ENCODE measurements around the gene IGFLR1.

The IGFLR1 gene, protein sequence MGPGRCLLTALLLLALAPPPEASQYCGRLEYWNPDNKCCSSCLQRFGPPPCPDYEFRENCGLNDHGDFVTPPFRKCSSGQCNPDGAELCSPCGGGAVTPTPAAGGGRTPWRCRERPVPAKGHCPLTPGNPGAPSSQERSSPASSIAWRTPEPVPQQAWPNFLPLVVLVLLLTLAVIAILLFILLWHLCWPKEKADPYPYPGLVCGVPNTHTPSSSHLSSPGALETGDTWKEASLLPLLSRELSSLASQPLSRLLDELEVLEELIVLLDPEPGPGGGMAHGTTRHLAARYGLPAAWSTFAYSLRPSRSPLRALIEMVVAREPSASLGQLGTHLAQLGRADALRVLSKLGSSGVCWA

DNA sequence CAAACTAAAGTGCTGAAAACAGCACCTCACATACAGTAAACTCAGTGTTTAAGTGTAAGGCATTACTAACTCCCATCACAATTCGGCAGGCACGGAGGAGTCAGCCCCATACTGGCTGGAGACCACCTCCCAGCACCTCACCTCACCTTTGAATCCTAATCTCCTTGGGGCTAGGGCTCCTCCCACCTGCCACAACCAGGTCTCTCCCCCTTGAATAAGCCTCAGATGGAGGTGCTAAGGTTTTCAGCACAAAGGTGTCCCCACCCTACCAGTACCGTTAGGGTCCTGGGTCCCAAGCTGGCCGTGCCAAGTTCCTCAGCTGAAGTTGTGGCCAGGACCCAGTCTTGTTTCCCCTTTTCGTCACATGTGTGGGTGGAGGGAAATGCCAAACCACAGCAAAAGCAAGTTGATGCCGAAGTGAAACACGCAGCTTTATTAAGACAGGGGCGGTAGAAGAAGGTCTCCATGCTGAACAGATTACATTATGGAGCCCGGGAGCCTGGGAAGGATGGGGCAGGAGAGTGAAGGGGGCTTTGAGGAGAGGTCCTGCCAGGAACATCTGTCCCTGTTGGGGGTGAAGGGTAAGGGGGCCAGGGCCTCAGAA, at the start of gene IGFLR1:
IGFLR1 (minus strand) TSS at position 332 of the 604 bp plus-strand sequence. CDS start 1,272 bp downstream, outside the sequence.
- no peak for DNase-seq (ENCODE audit: low read depth)

DNA sequence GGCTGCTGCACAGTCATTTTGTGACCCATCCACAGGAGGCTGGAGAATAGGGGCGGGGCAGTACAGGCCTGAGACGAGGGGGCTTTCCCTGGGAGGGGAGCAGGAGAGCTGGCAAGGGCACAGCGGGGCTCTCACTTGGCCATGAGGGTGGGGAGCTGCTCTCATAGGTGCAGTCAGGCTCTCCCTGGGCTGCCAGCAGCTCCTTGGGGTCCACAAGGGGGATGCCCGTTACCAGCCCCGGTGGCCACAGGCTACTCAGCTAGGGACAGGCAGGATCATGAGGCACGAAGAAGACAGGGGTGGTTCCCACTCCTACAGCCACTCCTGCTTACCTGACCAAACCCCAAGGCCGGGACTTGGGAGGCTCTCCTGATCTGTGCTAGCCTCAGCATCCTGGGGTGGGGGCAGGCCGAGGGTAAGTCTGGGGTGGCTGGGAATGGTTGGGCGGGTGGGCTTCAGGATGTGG, 49.6 kb upstream of the IGFLR1 start:
- DNase-seq (ENCODE audit: low read depth) = no peak

DNA sequence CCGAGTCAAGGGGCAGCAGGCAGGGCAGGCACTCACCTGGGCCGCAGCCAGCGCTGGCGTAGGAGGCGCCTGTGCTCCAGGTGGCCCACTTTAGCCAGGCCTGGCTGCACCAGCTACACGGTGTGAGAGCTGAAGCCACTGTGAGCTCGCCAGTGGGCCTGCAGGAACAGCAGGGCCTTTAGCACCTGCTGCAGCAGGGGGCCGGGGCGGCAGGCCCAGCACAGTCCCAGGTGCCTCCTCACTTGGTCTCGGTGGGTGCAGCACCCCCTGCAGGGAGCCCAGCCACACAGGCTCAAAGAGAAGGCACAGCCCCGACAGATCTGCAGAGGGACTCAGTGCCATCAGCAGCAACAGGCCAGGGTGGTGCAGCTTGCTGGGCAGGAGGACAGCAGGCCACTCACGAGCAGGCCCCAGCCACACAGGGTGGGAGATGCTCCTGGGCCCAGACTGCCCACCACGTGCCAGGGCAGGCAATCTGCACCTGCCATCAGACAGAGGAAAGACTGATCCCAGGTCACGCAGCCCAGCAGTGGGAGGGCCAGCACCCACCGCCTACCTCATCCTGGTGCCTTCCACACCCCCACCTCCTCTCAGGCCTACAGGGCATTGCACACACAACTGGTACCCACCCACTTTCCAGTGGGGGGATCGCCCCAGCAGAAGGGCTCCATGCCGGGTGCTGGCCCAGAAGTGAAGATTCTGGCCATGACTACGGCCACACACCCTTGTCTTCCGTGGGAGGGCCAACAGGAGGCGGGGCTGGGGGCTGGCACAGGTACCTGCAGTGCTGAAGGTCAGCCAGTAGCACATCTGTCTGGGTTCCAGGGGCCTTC, 48.9 kb upstream of the IGFLR1 start:
- no peak for DNase-seq (ENCODE audit: low read depth)

DNA sequence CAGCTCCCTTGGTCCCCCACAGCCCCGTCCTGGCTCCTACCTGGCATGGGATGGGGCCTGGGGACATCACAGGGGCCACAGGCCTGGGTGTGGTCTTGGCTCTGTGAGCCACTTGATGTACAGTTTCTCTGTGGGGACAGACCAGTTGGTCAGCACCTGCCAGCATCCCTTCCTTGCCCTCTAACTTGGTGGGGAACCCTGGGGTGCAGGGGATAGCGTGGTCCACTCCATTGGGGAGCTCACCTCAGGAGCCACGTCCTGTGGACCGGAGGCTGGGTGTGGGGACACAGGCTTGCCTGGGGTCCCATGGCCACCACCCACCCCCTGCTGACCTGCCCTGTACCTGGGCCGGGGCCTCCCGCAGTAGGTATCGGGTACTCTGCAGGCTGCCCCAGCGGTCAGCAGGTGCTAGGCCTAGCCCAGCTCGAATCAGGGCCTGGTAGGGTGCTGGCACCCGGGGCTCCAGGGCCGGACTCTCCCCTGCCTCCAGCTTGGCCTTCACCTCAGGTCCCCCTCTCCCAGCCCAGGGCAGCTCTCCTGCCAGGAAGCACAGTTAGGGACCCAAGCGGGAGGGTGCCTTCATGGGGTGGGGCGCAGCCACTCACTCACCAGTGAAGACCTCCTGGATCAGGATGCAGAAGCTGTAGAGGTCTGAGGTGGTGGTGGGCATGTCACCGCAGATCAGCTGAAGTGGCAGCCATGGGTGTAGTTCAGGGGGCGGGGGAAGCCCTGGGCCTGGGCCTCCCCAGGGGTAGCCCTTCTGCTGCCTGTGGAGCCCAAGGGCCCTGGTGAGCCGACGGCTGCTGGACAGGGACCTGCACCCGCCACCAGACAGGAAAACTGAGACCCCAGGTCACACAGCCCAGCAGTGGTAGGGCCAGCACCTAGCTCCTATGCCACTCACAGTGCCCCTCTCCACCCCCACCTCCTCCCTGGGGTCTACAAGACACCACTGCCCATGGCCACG, 48.0 kb upstream of the IGFLR1 start:
- DNase-seq (ENCODE audit: low read depth) = no peak

DNA sequence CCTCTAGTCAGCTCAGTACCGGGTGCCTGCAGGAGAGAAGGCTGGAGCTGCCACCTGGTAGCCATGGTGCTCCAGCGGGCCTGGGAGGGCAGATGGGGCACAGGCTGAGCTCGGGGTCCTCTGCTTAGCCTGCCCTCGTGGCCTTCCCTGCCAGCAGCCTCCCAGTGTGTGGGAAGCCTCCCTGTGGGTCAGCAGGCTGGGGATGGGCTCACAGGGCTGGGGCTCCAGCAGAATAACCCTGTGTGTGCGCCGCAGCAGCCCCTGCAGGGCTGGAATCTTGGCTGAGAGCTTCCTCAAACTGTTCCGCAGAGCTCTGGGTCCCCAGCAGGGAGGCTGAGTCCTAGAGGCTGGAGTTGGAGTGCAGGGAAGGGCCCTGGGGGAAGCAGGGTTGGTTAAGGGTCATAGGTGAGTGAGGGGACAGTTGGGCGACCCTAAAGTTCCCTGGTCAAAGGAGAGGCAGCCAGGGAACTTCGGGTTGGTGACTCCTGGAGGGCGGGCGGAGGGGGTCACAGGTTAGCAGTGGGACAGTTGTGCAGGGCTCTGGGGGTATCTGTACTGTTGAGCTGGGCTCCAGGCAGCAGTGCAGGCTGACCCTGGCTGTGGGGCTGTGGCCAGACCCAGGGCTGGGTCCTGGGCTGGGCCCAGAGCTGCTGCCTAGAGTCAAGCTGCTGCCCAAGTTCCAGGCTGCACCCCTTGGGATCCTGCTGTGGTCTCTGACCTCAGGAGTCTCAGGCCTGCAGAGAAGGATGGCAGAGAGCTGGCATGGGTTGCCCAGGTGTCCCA, 47.1 kb upstream of the IGFLR1 start:
- DNase-seq (ENCODE audit: low read depth) = no peak

DNA sequence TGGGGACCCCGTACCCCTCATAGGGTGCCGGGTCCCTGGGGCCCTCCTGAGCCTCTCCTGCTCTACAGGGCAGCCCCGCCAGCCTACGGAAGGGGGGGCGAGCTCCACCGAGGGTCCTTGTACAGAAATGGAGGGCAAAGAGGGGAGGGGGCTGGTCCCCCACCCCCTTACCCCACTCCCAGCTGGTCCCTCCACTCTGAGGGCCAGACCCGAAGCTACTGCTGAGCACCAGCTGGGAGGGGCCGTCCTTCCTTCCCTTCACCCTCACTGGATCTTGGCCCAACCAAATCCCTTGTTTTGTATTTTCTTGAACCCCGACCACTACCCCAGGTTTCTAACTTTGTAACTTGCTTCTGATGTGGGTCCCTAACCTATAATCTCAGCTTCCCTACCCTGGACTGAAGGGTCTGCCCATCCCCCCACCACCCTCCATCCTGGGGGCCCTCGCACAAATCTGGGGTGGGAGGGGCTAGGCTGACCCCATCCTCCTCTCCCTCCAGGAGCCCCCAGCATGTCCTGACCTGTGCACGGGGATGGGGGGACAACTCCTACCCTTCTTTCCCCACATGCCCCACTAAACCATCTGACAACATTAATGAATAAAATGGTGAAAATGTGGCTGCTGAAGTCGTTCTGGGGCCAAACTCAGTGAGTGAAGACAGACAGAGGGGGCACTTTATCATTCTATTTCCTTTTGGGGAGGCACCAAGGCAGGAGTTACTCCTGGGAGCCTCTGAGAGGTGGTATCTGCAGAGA, 46.1 kb upstream of the IGFLR1 start:
- no peak for DNase-seq (ENCODE audit: low read depth)

DNA sequence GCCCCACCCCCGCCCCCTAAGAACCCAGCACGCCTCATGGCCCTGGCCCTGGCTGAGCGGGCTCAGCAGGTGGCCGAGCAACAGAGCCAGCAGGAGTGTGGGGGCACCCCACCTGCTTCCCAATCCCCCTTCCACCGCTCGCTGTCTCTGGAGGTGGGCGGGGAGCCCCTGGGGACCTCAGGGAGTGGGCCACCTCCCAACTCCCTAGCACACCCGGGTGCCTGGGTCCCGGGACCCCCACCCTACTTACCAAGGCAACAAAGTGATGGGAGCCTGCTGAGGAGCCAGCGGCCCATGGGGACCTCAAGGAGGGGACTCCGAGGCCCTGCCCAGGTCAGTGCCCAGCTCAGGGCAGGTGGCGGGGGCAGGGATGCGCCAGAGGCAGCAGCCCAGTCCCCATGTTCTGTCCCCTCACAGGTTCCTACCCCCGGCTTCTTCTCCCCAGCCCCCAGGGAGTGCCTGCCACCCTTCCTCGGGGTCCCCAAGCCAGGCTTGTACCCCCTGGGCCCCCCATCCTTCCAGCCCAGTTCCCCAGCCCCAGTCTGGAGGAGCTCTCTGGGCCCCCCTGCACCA, 45.1 kb upstream of the IGFLR1 start:
- DNase-seq (ENCODE audit: low read depth) = no peak

DNA sequence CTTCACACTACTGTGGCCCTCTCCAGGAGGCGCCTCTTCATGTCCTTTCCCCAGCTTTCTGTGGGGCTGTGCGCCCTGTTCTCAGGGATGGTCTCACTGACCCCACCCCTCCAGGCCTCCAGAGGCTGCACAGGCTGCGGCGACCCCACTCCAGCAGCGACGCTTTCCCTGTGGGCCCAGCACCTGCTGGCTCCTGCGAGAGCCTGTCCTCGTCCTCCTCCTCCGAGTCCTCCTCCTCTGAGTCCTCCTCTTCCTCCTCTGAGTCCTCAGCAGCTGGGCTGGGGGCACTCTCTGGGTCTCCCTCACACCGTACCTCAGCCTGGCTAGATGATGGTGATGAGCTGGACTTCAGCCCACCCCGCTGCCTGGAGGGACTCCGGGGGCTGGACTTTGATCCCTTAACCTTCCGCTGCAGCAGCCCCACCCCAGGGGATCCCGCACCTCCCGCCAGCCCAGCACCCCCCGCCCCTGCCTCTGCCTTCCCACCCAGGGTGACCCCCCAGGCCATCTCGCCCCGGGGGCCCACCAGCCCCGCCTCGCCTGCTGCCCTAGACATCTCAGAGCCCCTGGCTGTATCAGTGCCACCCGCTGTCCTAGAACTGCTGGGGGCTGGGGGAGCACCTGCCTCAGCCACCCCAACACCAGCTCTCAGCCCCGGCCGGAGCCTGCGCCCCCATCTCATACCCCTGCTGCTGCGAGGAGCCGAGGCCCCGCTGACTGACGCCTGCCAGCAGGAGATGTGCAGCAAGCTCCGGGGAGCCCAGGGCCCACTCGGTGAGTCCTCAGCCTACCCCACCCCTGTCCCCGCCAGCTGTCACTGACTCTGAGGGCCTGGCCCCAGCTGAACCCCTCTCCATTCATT, 44.3 kb upstream of the IGFLR1 start:
- DNase-seq (ENCODE audit: low read depth) = no peak

DNA sequence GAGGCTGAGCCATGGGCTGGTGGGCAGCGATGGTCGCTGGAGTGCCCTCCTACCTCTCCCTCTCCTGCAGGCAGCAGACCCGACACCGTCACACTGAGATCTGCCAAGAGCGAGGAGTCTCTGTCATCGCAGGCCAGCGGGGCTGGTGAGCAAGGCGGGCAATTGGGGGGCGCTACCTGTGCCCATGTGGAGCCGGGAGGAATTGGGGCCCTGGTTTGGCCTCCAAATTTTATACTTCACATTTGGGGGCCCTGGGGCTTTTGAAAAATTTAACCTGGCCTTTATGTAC, 43.0 kb upstream of the IGFLR1 start:
- DNase-seq (ENCODE audit: low read depth) = no peak

DNA sequence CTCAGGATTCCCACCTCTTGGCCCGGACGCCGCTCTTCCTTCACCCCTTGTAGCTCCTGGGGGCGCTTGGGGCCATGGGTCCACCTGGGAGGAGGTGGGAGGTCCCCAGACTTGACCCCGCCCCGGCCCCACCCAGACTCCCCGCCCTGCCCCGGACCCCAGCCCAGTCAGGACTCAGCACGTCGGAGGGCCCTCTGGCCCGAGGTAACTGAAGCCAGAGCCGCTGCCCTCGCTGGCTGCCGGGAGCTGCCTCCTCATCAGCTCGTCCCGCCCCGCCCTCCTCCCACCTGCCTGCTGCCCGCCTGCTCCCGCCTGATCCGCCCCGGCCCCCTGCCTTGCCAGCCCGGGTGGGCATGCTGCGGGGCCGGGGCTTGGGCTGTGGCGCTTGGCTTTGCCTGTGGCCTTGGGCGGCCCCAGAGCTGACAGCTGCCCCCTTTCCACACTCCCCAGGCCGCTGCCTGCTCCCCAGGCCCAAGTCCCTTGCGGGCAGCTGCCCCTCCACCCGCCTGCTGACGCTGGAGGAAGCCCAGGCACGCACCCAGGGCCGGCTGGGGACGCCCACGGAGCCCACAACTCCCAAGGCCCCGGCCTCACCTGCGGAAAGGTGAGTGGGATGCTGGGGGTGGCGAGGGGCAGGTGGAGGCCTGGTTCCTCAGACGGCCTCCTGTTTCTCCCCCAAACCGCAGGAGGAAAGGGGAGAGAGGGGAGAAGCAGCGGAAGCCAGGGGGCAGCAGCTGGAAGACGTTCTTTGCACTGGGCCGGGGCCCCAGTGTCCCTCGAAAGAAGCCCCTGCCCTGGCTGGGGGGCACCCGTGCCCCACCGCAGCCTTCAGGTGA, 42.5 kb upstream of the IGFLR1 start:
- no peak for DNase-seq (ENCODE audit: low read depth)

DNA sequence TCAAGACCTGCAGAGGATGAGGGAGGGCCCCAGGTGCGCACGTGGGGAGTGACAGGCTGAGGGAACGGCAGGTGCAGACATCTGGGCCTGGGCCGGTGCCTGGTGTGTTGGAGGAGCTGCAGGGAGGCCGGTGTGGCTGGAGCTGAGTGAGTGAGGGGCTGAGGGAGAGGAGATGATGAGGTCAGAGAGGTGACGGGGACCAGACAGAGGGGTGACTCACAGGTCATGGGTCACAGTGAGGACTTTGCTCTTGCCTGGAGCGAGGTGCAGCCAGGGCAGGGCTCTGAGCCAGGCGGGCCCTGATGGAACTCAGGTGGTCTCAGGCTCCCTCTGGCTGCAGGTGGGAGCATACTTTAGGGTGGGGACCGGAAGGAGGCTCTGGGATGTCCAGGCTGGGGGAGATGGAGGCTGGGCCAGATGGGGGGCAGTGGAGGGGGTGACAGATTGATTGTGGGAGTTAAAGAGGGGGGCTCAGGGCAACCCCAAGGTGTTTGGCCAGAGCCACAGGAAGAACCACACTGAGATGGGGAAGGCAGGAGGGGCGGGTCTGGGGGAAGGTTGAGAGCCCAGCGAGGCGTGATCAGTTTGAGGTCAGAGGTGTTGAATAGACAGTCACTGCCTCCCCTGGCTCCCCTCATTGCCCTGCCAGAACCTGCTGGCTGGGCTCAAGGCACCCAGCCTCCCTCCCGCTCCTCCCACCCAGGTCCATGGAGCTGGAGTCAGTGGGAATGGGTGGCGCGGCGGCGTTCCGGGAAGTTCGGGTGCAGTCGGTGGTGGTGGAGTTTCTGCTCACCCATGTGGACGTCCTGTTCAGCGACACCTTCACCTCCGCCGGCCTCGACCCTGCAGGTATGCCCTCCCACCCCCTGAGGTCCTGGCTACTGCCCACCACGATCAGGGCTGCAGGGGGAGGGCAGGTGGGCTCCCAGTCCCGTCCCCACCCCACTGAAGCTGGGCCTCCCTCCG, 41.5 kb upstream of the IGFLR1 start:
- no peak for DNase-seq (ENCODE audit: low read depth)

DNA sequence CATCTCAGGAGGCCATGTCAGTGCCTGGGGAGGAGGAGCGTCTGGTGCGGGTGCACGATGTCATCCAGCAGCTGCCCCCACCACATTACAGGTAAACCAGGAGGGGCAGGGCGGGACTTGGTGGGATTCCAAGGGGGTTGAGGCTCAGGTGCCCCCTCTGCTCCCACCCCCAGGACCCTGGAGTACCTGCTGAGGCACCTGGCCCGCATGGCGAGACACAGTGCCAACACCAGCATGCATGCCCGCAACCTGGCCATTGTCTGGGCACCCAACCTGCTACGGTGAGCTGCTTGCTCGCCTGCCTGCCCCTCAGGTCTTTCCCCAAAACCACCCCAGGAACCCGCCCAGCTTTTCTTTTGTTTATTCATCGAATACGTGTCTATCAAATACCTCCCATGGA, 40.3 kb upstream of the IGFLR1 start:
- DNase-seq (ENCODE audit: low read depth) = no peak

DNA sequence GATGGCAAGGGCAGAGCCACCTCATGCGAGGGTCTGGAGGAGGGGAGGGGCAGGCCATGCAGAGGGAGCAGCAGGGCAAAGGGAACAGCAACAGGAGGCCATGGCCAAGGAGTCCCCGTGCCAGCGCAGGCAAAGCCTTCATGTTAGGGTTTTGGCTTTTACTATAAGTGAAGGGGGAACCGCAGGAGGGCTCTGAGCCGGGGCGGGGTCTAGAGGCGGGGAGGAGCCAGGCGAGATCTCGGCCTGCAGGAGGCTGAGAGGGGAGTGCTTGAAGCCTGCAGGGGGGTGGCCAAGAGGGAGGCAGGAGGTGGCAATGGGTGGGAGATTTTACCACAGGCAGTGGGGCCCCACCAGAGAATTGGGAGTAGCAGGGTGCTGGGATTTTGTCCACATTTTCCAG, 39.4 kb upstream of the IGFLR1 start:
- DNase-seq (ENCODE audit: low read depth) = no peak

DNA sequence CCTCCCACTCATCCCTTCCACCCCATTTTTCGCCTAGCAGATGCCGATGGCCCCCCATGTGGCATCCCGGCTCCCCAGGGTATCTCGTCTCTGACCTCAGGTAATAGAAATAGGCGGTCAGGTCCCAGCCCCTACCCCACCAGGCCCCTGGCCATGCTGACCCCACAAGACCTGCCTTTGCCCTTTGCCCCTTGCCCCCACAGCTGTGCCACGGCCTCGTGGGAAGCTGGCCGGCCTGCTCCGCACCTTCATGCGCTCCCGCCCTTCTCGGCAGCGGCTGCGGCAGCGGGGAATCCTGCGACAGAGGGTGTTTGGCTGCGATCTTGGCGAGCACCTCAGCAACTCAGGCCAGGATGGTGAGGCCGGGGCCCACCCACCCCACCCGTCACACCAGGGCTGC, 38.5 kb upstream of the IGFLR1 start:
- no peak for DNase-seq (ENCODE audit: low read depth)

DNA sequence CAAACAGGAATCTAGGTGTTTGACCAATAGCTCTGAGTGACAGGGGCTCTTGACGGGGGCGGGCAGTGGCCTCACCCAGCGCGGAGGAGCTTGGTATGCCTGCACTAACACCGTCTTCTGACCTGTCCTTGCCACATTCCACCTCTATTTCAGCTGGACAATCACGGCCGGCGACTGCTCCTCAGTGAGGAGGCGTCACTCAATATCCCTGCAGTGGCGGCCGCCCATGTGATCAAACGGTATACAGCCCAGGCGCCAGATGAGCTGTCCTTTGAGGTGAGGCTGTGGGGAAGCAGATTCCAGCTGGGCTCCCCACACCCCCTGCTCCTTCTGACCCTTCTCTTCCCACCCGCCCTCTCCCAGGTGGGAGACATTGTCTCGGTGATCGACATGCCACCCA, 37.8 kb upstream of the IGFLR1 start:
- DNase-seq (ENCODE audit: low read depth) = no peak

DNA sequence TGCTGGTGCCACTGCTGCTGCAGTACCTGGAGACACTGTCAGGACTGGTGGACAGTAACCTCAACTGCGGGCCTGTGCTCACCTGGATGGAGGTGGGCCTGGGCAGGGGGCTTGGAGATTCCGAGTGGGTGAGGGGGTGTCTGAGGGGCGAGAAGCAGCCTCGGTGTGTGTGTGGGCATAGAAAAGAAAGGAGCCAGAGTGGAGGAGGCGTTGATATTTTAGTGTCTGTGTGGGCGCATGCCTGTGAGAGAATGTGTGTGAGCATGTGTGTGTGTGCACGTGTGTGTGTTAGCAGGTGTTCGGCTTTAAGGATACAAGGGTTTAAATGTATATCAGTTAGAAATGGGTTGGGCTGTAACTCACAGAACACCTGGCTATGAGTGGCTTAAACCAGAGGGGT, 36.8 kb upstream of the IGFLR1 start:
- no peak for DNase-seq (ENCODE audit: low read depth)

DNA sequence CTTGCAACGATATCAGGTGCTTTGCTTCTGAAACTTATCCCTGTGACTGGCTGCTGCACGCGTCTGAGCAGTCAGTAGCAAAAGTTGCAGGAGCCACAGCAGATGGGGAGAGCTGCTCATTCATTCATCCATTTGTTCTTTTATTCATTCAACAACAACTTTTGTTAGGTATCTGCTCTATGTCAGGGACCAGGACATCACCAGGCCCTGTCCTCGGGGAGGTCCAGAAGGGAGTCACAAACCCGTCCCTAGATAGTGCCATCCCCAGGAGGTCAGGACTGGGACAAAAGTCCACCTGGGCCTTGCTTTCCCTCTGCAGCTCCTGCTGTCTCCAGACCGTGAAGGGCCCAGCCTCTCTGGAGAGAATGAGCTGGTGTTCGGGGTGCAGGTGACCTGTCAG, 35.7 kb upstream of the IGFLR1 start:
- no peak for DNase-seq (ENCODE audit: low read depth)

Measured in GM04503 (cell line).